NT2/D1 (cell line): ENCODE measurements around the gene UBR2.

Experiments
- YY1 ChIP-seq: IDR thresholded peaks from 2 replicates; pipeline ENCODE4 v1.6.1; 2011; ENCODE audit not compliant: insufficient read length, insufficient read depth
- ZNF274 ChIP-seq: IDR thresholded peaks from 2 replicates; pipeline ENCODE4 v1.6.1; 2011; ENCODE audit warnings: mild to moderate bottlenecking, low read depth, low read length

DNA sequence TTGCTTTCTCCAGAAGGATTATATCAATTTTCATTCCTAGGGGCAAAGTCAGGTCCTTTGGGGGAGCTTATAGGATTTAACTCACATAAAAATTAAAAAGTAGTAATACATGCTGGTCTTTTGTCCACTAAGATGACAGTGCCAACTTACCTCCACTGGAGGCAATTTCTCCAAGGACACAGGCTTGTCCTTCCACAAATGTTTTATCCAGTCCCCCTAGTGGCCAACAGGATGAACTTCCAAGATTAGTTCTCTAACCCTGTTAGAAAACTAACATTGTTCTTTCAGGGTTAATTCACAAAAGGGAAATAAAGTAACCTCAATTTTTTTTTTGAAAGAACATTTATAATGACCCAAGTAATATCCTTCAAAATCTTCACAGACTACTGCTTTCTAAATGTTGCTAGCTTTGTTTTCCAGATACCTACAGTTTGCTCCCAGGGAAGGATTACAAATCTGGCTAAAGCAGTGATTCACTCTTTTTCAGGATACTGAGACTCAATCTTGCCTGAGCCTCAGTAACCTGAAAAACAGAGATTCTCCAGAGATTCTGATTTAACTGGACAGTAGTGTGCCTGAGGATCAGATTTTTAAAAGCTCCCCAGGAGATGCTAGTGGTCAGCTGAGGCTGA is 31.7 kb upstream of the UBR2 start:
- TF ChIP-seq YY1 (no peak), ZNF274 (no peak)
